NB4 (cell line): ENCODE measurements around the gene ABHD10.

Experiments
- DNase-seq: peaks from one replicate; pipeline ENCODE4 v3.0.0; 2010; ENCODE audit warnings: low read depth
- H3K4me3 ChIP-seq: one replicate; pipeline ENCODE4 v1.5.1; 2011; ENCODE audit warnings: mild to moderate bottlenecking, low read depth, low read length, moderate library complexity
- CTCF ChIP-seq: IDR thresholded peaks from one replicate; pipeline ENCODE4 v1.5.1; 2012; ENCODE audit warnings: low read depth, low read length
- MAX ChIP-seq: IDR thresholded peaks from 2 replicates; pipeline ENCODE4 v1.6.1; 2011; ENCODE audit warnings: low read depth, low read length
- MYC ChIP-seq: IDR thresholded peaks from 2 replicates; pipeline ENCODE4 v1.6.1; 2011; ENCODE audit warnings: low read depth, low read length
- POLR2A ChIP-seq: IDR thresholded peaks from 2 replicates; pipeline ENCODE4 v1.6.1; 2011; ENCODE audit warnings: mild to moderate bottlenecking; ENCODE audit not compliant: insufficient read length; ENCODE audit errors: extremely low read depth

Gene ABHD10

GRCh38 chr3:111937871-111938270, 41.0 kb upstream of the ABHD10 start:
- no peak overlapping the region for H3K4me3 ChIP-seq
- DNase-seq, result no peak
- no peak for TF ChIP-seq CTCF
- no peak for TF ChIP-seq MAX
- no peak for TF ChIP-seq MYC
- no peak for TF ChIP-seq POLR2A

- TF ChIP-seq MYC (no peak), CTCF (no peak), MAX (no peak), POLR2A (no peak)
- no peak for DNase-seq
- no peak overlapping the region for H3K4me3 ChIP-seq
Measured at GRCh38 chr3:111939873-111940272, 39.0 kb upstream of the ABHD10 start.

GRCh38 chr3:111943533-111943932, 35.3 kb upstream of the ABHD10 start:
- TF ChIP-seq CTCF (no peak), POLR2A (no peak), MYC (no peak), MAX (no peak)
- DNase-seq, result no peak
- H3K4me3 ChIP-seq, result no peak overlapping the region

GRCh38 chr3:111944372-111944771, 34.5 kb upstream of the ABHD10 start:
- TF ChIP-seq POLR2A, result no peak
- TF ChIP-seq CTCF, result no peak
- no peak for TF ChIP-seq MAX
- no peak for TF ChIP-seq MYC
- DNase-seq, result no peak

GRCh38 chr3:111947231-111947630, 31.6 kb upstream of the ABHD10 start:
- H3K4me3 ChIP-seq, result no peak overlapping the region
- DNase-seq, result no peak
- TF ChIP-seq MYC (no peak), CTCF (no peak), POLR2A (no peak)

More at GRCh38 chr3:111944372-111944771, 34.5 kb upstream of the ABHD10 start:
- no peak overlapping the region for H3K4me3 ChIP-seq

GRCh38 chr3:111948786-111949185, 30.0 kb upstream of the ABHD10 start:
- H3K4me3 ChIP-seq, result no peak overlapping the region
- TF ChIP-seq MYC (no peak), CTCF (no peak), MAX (no peak), POLR2A (no peak)
- no peak for DNase-seq
